Common myeloid progenitor, CD34-positive (primary cell): ENCODE results near the gene SLC4A5.
A peak's percentile ranks its signal among the peaks of the same experiment; 100 is the strongest.

Source experiments
- CTCF ChIA-PET: fragments of 350-600 bp; sonication (Branson Sonifier 250); formaldehyde crosslinking; loops from one replicate; lab custom pipeline; 2021; ENCODE audit warnings: antibody characterized with exemption; lab: Charles Lee
- POLR2A ChIA-PET: fragments of 350-600 bp; sonication (Branson Sonifier 250); formaldehyde crosslinking; loops from one replicate; lab custom pipeline; 2021; ENCODE audit warnings: antibody characterized with exemption; lab: Charles Lee
- DNase-seq, 3 donors: peaks; one replicate each; pipeline versions ENCODE4 v3.0.0 to v3.0.0-alpha.2; 2013
- H3K27ac ChIP-seq, 2 experiments: 1 replicate in 1 of 2; 2 replicates in 1 of 2; pipeline ENCODE4 v1.7.0; 2013; ENCODE audit warnings: inconsistent platforms in 2 of 2, low read length in 2 of 2, mild to moderate bottlenecking in 2 of 2, low read depth in 1 of 2, moderate library complexity in 1 of 2; ENCODE audit not compliant: severe bottlenecking in 2 of 2, insufficient read depth in 1 of 2, poor library complexity in 1 of 2
- H3K27me3 ChIP-seq, 5 experiments: replicated peaks in 2 of 5; 1 replicate in 3 of 5; 2 replicates in 2 of 5; pipeline versions ENCODE4 v1.6.1 to v1.7.0; 2013; ENCODE audit warnings: low read length in 4 of 5, mild to moderate bottlenecking in 2 of 5, moderate library complexity in 2 of 5, inconsistent platforms in 1 of 5; ENCODE audit not compliant: insufficient read depth in 5 of 5, control insufficient read depth in 4 of 5
- H3K36me3 ChIP-seq, 4 experiments: 1 replicate in 2 of 4; 2 replicates in 2 of 4; pipeline versions ENCODE4 v1.6.1 to v1.7.0; 2013; ENCODE audit warnings: low read length in 3 of 4, control low read depth in 1 of 4, mild to moderate bottlenecking in 1 of 4; ENCODE audit not compliant: control insufficient read depth in 4 of 4, insufficient read depth in 4 of 4
- H3K4me1 ChIP-seq, 4 experiments: 1 replicate in 3 of 4; 2 replicates in 1 of 4; pipeline versions ENCODE4 v1.6.1 to v1.7.1; 2013; ENCODE audit warnings: low read length in 3 of 4, mild to moderate bottlenecking in 3 of 4, control low read depth in 1 of 4, inconsistent platforms in 1 of 4, moderate library complexity in 1 of 4; ENCODE audit not compliant: control insufficient read depth in 4 of 4, insufficient read depth in 4 of 4; ENCODE audit errors: control extremely low read depth in 1 of 4
- H3K4me3 ChIP-seq, 7 experiments: 1 replicate in 4 of 7; 2 replicates in 3 of 7; pipeline versions ENCODE4 v1.5.1 to v1.7.0; 2013; ENCODE audit warnings: mild to moderate bottlenecking in 7 of 7, low read length in 6 of 7, moderate library complexity in 6 of 7, inconsistent platforms in 2 of 7, low read depth in 2 of 7, control low read depth in 1 of 7; ENCODE audit not compliant: insufficient read depth in 4 of 7, control insufficient read depth in 1 of 7; ENCODE audit errors: extremely low read depth in 1 of 7
- H3K9me3 ChIP-seq, 5 experiments: 1 replicate in 4 of 5; 2 replicates in 1 of 5; pipeline versions ENCODE4 v1.6.1 to v1.7.1; 2013; ENCODE audit warnings: low read length in 4 of 5, mild to moderate bottlenecking in 2 of 5, inconsistent platforms in 1 of 5, low read depth in 1 of 5, moderate library complexity in 1 of 5; ENCODE audit not compliant: control insufficient read depth in 4 of 5, insufficient read depth in 2 of 5; ENCODE audit errors: control extremely low read depth in 1 of 5
- WGBS: methylation state at CpG from one replicate; pipeline ENCODE4 v1.1.5; 2013; ENCODE audit not compliant: insufficient coverage; 5-methylcytosine and 5-hydroxymethylcytosine counted together

Gene SLC4A5

GRCh38 chr2:74293191-74293991 lies 49.8 kb downstream of the SLC4A5 start:
- peaks cover 0 to 14% (median 11%) of the 10 kb centered on the region in 4 experiments for H3K4me1 ChIP-seq
- H3K27ac ChIP-seq: no peak overlapping the region
- H3K4me3 ChIP-seq: no peak overlapping the region
- H3K27me3 ChIP-seq: no peaks in the 10 kb centered on the region
- ChIA-PET CTCF (interaction anchor here (0.5 to 1.6 kb wide), 2 partner anchors 20 to 233 kb away, joined by 3 to 4 read pairs; no protein-coding TSS in a partner anchor), POLR2A (interaction anchor here (0.6 kb wide), 1 partner anchor 12 kb away, joined by 3 read pairs; no protein-coding TSS in a partner anchor)
- no peaks in the 10 kb centered on the region for H3K9me3 ChIP-seq
- H3K36me3 ChIP-seq: no peaks in the 10 kb centered on the region
- no peak for DNase-seq
- WGBS: 92% methylated on average over 5 of the region's 6 CpGs

- ChIA-PET CTCF (no interaction called here), POLR2A (no interaction called here)
- Histone ChIP-seq H3K4me3 (no peak overlapping the region), H3K9me3 (no peaks in the 10 kb centered on the region), H3K4me1 (peaks cover 0 to 14% (median 11%) of the 10 kb centered on the region in 4 experiments), H3K27ac (no peak overlapping the region), H3K27me3 (no peaks in the 10 kb centered on the region), H3K36me3 (no peaks in the 10 kb centered on the region)
- DNase-seq: no peak
- WGBS: 92% methylated on average over 6 of the region's 6 CpGs
Measured at GRCh38 chr2:74292751-74293150, 50.5 kb downstream of the SLC4A5 start.

- no peak overlapping the region for H3K27ac ChIP-seq
- DNase-seq: no peak
- H3K9me3 ChIP-seq: no peaks in the 10 kb centered on the region
- no peaks in the 10 kb centered on the region for H3K36me3 ChIP-seq
- H3K27me3 ChIP-seq: no peaks in the 10 kb centered on the region
- no peak overlapping the region for H3K4me3 ChIP-seq
- ChIA-PET CTCF (interaction anchor here (1.2 kb wide), 1 partner anchor 14 kb away, joined by 3 read pairs; no protein-coding TSS in a partner anchor), POLR2A (no interaction called here)
- 93% methylated on average over 4 of the region's 6 CpGs for WGBS
- H3K4me1 ChIP-seq: peaks cover 0 to 14% (median 11%) of the 10 kb centered on the region in 4 experiments
Measured at GRCh38 chr2:74291886-74292621, 51.2 kb downstream of the SLC4A5 start.

GRCh38 chr2:74291218-74291544 lies 52.0 kb downstream of the SLC4A5 start:
- ChIA-PET POLR2A (no interaction called here), CTCF (interaction anchor here (1.2 kb wide), 1 partner anchor 15 kb away, joined by 3 read pairs; no protein-coding TSS in a partner anchor)
- no peaks in the 10 kb centered on the region for H3K27me3 ChIP-seq
- peaks cover 0 to 14% (median 11%) of the 10 kb centered on the region in 4 experiments for H3K4me1 ChIP-seq
- no peak for DNase-seq
- no peaks in the 10 kb centered on the region for H3K9me3 ChIP-seq
- no peaks in the 10 kb centered on the region for H3K36me3 ChIP-seq
- peak overlapping the region in 1 of 2 experiments; percentile 6 for H3K27ac ChIP-seq
- no peak overlapping the region for H3K4me3 ChIP-seq
- 100% methylated on average over 1 of the region's 2 CpGs for WGBS

- ChIA-PET CTCF (interaction anchor here (1.2 kb wide), 1 partner anchor 15 kb away, joined by 3 read pairs; no protein-coding TSS in a partner anchor), POLR2A (no interaction called here)
- Histone ChIP-seq H3K4me3 (no peak overlapping the region), H3K27ac (peak overlapping the region in 1 of 2 experiments; percentile 6), H3K4me1 (peaks cover 0 to 14% (median 11%) of the 10 kb centered on the region in 4 experiments), H3K27me3 (no peaks in the 10 kb centered on the region), H3K36me3 (no peaks in the 10 kb centered on the region), H3K9me3 (no peaks in the 10 kb centered on the region)
- WGBS: 17% methylated on average over 1 of the region's 4 CpGs
- DNase-seq: peak in 2 of 3 donors; percentile 18 to 28
Measured at GRCh38 chr2:74290466-74291217, 52.6 kb downstream of the SLC4A5 start.

- H3K4me3 ChIP-seq: no peak overlapping the region
- CTCF ChIA-PET: no interaction called here
- no peak for DNase-seq
- no peak overlapping the region for H3K27ac ChIP-seq
- WGBS: 100% methylated on average over 3 of the region's 3 CpGs
- H3K27me3 ChIP-seq: no peaks in the 10 kb centered on the region
- POLR2A ChIA-PET: no interaction called here
- no peaks in the 10 kb centered on the region for H3K36me3 ChIP-seq
- H3K9me3 ChIP-seq: no peaks in the 10 kb centered on the region
- H3K4me1 ChIP-seq: peaks cover 0 to 14% (median 11%) of the 10 kb centered on the region in 4 experiments
Measured at GRCh38 chr2:74290066-74290465, 53.1 kb downstream of the SLC4A5 start.
